Heart right ventricle (tissue), 16 donors: ENCODE results near the gene FAM89B. TPM values are rescaled to one million over a fixed set of nuclear protein-coding genes. Genes with fewer than 3 reads are reported as not detected.

Experiments
- ATAC-seq, 8 donors: fragments of 200-7000 bp; cut with Tn5 transposase; one replicate each; pipeline ENCODE4 v1.9.1; 2020; ENCODE audit warnings: mild to moderate bottlenecking in 8 of 8, moderate library complexity in 8 of 8, moderate number of reproducible peaks in 1 of 8
- DNase-seq, 2 donors: peaks; one replicate each; pipeline ENCODE4 v3.0.0-alpha.2; 2020
- H3K27ac ChIP-seq, 10 donors: fragments of 200-600 bp; sonication (generic) in 2 of 10; one replicate each; pipeline versions ENCODE4 v1.5.0 to v1.8.0; 2020 to 2022; ENCODE audit warnings: mild to moderate bottlenecking in 3 of 10
- H3K27me3 ChIP-seq, 7 donors: fragments of 200-600 bp; one replicate each; pipeline ENCODE4 v1.8.0; 2021 to 2022; ENCODE audit warnings: mild to moderate bottlenecking in 2 of 7
- H3K36me3 ChIP-seq, 9 donors: fragments of 200-600 bp; sonication (generic) in 1 of 9; one replicate each; pipeline versions ENCODE4 v1.5.0 to v1.8.0; 2020 to 2022; ENCODE audit warnings: mild to moderate bottlenecking in 2 of 9
- H3K4me1 ChIP-seq, 9 donors: fragments of 200-600 bp; sonication (generic) in 1 of 9; one replicate each; pipeline versions ENCODE4 v1.5.0 to v1.8.0; 2020 to 2022; ENCODE audit warnings: mild to moderate bottlenecking in 4 of 9
- H3K4me3 ChIP-seq, 10 donors: fragments of 200-600 bp; sonication (generic) in 2 of 10; one replicate each; pipeline versions ENCODE4 v1.5.0 to v1.8.0; 2020 to 2022; ENCODE audit warnings: mild to moderate bottlenecking in 7 of 10, moderate library complexity in 2 of 10
- H3K9me3 ChIP-seq, 11 donors: fragments of 200-600 bp in 10 of 11; sonication (generic) in 2 of 11; one replicate each; pipeline versions ENCODE4 v1.5.0 to v1.8.0; 2013 to 2022; ENCODE audit warnings: mild to moderate bottlenecking in 2 of 11, control low read depth in 1 of 11, moderate library complexity in 1 of 11
- CTCF ChIP-seq, 9 donors: fragments of 200-600 bp; sonication (generic) in 2 of 9; IDR thresholded peaks; one replicate each; pipeline versions ENCODE4 v1.5.0 to v1.8.0; 2021 to 2022; ENCODE audit warnings: antibody characterized with exemption in 9 of 9, mild to moderate bottlenecking in 5 of 9, moderate library complexity in 1 of 9
- WGBS, 2 donors: extraction: QIAGEN DNeasy Blood & Tissue Kit; methylation state at CpG; one replicate each; pipeline ENCODE4 v1.1.7; 2013; ENCODE audit warnings: inconsistent platforms in 1 of 2; 5-methylcytosine and 5-hydroxymethylcytosine counted together
- intact Hi-C, 10 donors: fragments of 100-400 bp; cut with DNase I; formaldehyde crosslinking; loops; one replicate each; pipeline versions ENCODE4 v1.11.1 to v1.14.2; 2022
- polyA plus RNA-seq, 2 donors: library from polyadenylated mRNA; stranded (reverse); fragments of 200-250 nt; gene quantifications; one replicate each; pipeline ENCODE4 v1.2.3, GENCODE V29; 2013
- total RNA-seq, 10 donors: library from RNA; stranded (reverse); fragmentation: NEBNext Ultra II Directional in 3 of 10; extraction: Animal tissue kit (Norgen Biotek cat#: 25700) in 3 of 10; gene quantifications; one replicate each; pipeline versions ENCODE4 v1.2.1 to v1.2.4, GENCODE V29; 2021 to 2023
- donor health status: Arrhythmogenic right ventricular cardiomyopathy.
- donor health status: ischemic (EF 13 %, LVEDD 7.1; RV severe dilation, severe dysfunction).
- donor health status: healthy with polysubstance abuse.
- donor health status: DM: no; HTN: yes; CAD: no.
- donor health status: DM: no; HTN: no; CAD: no.
- donor health status: ischemic (EF 25% LVEDD 6.9; RV normal size, moderate dysfunction).
- donor health status: ischemic (EF 25% LVEDD 5.7; RV mildly dilated, moderate dysfunction).
- donor health status: healthy.
- donor health status: DM: yes; HTN: yes; CAD: no.
- donor health status: Ischemic cardiomyopathy.
- donor health status: ischemic (EF 35%, LVEDD 5.7; RV mildly dilated, moderate dysfunction).
- donor health status: nonischemic (EF 11% LVEDD 7.7; RV severe dilation, severe dysfunction).
- donor health status: DM: yes; HTN: yes; CAD: no.
- donor health status: PGD.
- donor health status: ischemic (EF 29% LVEDD 5.4; RV normal size, mild dysfunction).
- donor health status: nonischemic (EF 23%, LVEDD 6.1; RV moderate dilation, normal function).

The FAM89B gene
- total and polyA plus RNA-seq, 12 donors: 21.2 to 55.7 (median 33.8) TPM

GRCh38 chr11:65546217-65546958 is 25.9 kb upstream of the FAM89B start:
- intact Hi-C loops: no loop called here
- Histone ChIP-seq H3K27ac (peak overlapping the region in 1 of 10 donors; percentile 62), H3K4me3 (peak overlapping the region in 2 of 10 donors; percentile 29 to 53)

GRCh38 chr11:65547446-65548125 is 24.8 kb upstream of the FAM89B start:
- no peaks in the 10 kb centered on the region for H3K9me3 ChIP-seq
- no peak overlapping the region for H3K27ac ChIP-seq
- H3K36me3 ChIP-seq: peaks cover 0 to 100% (median 5%) of the 10 kb centered on the region in 9 donors
- H3K4me1 ChIP-seq: peaks cover 0 to 21% (median 0%) of the 10 kb centered on the region in 9 donors
- ATAC-seq: no peak
- H3K4me3 ChIP-seq: no peak overlapping the region
- no peaks in the 10 kb centered on the region for H3K27me3 ChIP-seq
- intact Hi-C loops: no loop called here
- no peak for TF ChIP-seq CTCF (IDR thresholded peaks at IDR 0.05)
- 79 to 84% methylated on average over 50 to 52 of the region's 52 CpGs for WGBS, 2 donors
- no peak for DNase-seq

More at GRCh38 chr11:65546217-65546958, 25.9 kb upstream of the FAM89B start:
- Histone ChIP-seq H3K36me3 (peaks cover 0 to 95% (median 3%) of the 10 kb centered on the region in 9 donors), H3K27me3 (no peaks in the 10 kb centered on the region), H3K4me1 (peaks cover 2 to 20% (median 6%) of the 10 kb centered on the region in 9 donors), H3K9me3 (no peaks in the 10 kb centered on the region)
- ATAC-seq (peak; percentile 42 to 77 (median 60)), DNase-seq (peak; percentile 54 to 84)
- TF ChIP-seq CTCF (IDR thresholded peaks at IDR 0.05): no peak
- 50 to 55% methylated on average over 49 to 60 of the region's 64 CpGs for WGBS, 2 donors

- Histone ChIP-seq H3K9me3 (no peaks in the 10 kb centered on the region), H3K4me3 (no peak overlapping the region), H3K27me3 (no peaks in the 10 kb centered on the region), H3K36me3 (peaks cover 0 to 100% (median 5%) of the 10 kb centered on the region in 9 donors), H3K4me1 (peaks cover 0 to 25% (median 0%) of the 10 kb centered on the region in 9 donors), H3K27ac (no peak overlapping the region)
- 92 to 95% methylated on average over 3 of the region's 3 CpGs for WGBS, 2 donors
- no peak for TF ChIP-seq CTCF (IDR thresholded peaks at IDR 0.05)
- no peak for DNase-seq
- intact Hi-C loops: no loop called here
- ATAC-seq: no peak
These were observed 23.9 kb upstream of the FAM89B start for GRCh38 chr11:65548395-65548794.

GRCh38 chr11:65549096-65549495 is 23.2 kb upstream of the FAM89B start:
- ATAC-seq: no peak
- no peak overlapping the region for H3K4me3 ChIP-seq

More at GRCh38 chr11:65549096-65549495, 23.2 kb upstream of the FAM89B start:
- Histone ChIP-seq H3K36me3 (peaks cover 0 to 100% (median 5%) of the 10 kb centered on the region in 9 donors), H3K27me3 (no peaks in the 10 kb centered on the region), H3K9me3 (no peaks in the 10 kb centered on the region), H3K27ac (no peak overlapping the region), H3K4me1 (peaks cover 0 to 28% (median 0%) of the 10 kb centered on the region in 9 donors)
- intact Hi-C loops: no loop called here
- no peak for TF ChIP-seq CTCF (IDR thresholded peaks at IDR 0.05)
- WGBS, 2 donors: 95 to 99% methylated on average over 3 of the region's 3 CpGs
- no peak for DNase-seq
